Neural progenitor cell (in vitro differentiated cells): ENCODE measurements around the gene LY6G5C.

Experiments
- CTCF ChIP-seq: fragments of 200-600 bp; sonication (generic); IDR thresholded peaks from 2 replicates; pipeline ENCODE4 v1.5.1; 2017; ENCODE audit warnings: antibody characterized with exemption, mild to moderate bottlenecking
- EZH2 ChIP-seq: fragments of 200-600 bp; sonication (generic); IDR thresholded peaks from 2 replicates; pipeline ENCODE4 v1.6.1; 2017; ENCODE audit warnings: antibody characterized with exemption, mild to moderate bottlenecking, moderate library complexity
- EZH2phosphoT487 ChIP-seq: fragments of 200-600 bp; sonication (generic); IDR thresholded peaks from 2 replicates; pipeline ENCODE4 v1.6.1; 2017; ENCODE audit warnings: antibody characterized with exemption

DNA sequence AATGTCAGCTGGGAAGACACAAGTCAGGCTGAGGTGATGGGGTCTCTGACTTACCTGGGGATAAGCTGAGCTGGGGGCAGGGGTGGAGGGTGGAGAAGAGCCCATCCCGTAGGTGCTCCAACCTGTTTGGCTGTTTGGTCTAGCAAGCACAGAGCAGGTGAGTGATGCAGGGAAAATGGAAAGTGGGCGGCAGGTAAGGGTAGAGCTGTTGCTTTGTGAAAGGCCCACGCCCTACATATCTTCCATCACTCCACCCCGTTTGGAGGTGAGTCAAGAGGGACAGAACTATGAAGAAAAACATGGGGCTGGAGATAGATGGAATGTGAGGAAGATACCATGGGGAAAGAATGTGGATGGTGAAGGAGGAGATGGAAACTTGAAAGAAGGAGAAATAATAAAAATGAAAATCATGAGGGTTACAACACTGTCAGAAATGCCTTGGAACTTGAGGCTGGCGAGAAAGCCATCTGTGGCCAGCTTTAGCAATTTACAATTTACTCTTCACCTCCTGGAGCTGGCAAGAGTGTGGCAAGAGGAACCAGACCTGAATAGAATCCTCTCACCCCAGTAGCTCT, 39.4 kb upstream of the LY6G5C start:
- TF ChIP-seq CTCF (no peak), EZH2 (no peak), EZH2phosphoT487 (no peak)
